IgD-negative memory B cell (primary cell): ENCODE measurements around the gene CCDC134. TPM values are rescaled to one million over a fixed set of nuclear protein-coding genes. Genes with fewer than 3 reads are reported as not detected.

Experiments
- H3K27ac Mint-ChIP-seq, 3 donors: one replicate each; pipeline ENCODE4 v1.8.0; 2020 to 2022; ENCODE audit warnings: mild to moderate bottlenecking in 3 of 3, mixed read lengths in 3 of 3, moderate library complexity in 1 of 3
- H3K27me3 Mint-ChIP-seq: one replicate; pipeline ENCODE4 v1.8.0; 2021; ENCODE audit warnings: mixed read lengths
- H3K36me3 Mint-ChIP-seq: one replicate; pipeline ENCODE4 v1.8.0; 2020; ENCODE audit warnings: mild to moderate bottlenecking, mixed read lengths
- H3K4me1 Mint-ChIP-seq, 3 donors: one replicate each; pipeline ENCODE4 v1.8.0; 2020 to 2022; ENCODE audit warnings: mixed read lengths in 3 of 3, mild to moderate bottlenecking in 1 of 3
- H3K4me3 Mint-ChIP-seq, 4 donors: one replicate each; pipeline ENCODE4 v1.8.0; 2020 to 2022; ENCODE audit warnings: mild to moderate bottlenecking in 4 of 4, mixed read lengths in 4 of 4, moderate library complexity in 3 of 4
- H3K9me3 Mint-ChIP-seq, 3 donors: one replicate each; pipeline ENCODE4 v1.8.0; 2020 to 2021; ENCODE audit warnings: mixed read lengths in 3 of 3, mild to moderate bottlenecking in 1 of 3
- polyA plus RNA-seq: library from polyadenylated mRNA; unstranded; fragments of 300-500 nt; fragmentation: Illumina TruSeq; gene quantifications from one replicate; pipeline ENCODE4 v1.2.3, GENCODE V29; 2021

Gene CCDC134
- polyA plus RNA-seq, 1 donor from 2014 or later = 6.1 TPM

DNA sequence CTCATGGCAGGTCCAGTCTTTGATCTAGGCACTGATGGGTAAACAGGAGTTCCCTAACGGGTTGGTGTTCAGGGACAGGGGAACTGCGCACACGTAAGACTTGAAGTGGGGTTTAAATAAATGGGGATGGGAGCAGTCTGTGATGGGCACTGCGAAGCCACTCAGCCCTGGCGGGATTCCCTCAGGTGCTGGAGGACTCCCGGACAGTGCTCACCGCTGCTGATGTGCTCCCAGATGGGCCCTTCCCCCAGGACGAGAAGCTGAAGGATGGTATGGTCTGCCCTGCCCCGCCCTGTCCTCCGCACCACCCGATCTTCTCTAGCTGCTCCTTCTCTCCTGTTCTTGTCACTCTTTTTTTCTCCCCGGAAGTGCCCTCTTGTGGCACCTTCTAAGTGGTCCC lies 9.5 kb downstream of the CCDC134 start:
- Mint-ChIP-seq H3K27ac (no peak overlapping the region), H3K36me3 (peaks cover 8% of the 10 kb centered on the region), H3K4me1 (peaks cover 0 to 4% (median 0%) of the 10 kb centered on the region in 3 donors)

DNA sequence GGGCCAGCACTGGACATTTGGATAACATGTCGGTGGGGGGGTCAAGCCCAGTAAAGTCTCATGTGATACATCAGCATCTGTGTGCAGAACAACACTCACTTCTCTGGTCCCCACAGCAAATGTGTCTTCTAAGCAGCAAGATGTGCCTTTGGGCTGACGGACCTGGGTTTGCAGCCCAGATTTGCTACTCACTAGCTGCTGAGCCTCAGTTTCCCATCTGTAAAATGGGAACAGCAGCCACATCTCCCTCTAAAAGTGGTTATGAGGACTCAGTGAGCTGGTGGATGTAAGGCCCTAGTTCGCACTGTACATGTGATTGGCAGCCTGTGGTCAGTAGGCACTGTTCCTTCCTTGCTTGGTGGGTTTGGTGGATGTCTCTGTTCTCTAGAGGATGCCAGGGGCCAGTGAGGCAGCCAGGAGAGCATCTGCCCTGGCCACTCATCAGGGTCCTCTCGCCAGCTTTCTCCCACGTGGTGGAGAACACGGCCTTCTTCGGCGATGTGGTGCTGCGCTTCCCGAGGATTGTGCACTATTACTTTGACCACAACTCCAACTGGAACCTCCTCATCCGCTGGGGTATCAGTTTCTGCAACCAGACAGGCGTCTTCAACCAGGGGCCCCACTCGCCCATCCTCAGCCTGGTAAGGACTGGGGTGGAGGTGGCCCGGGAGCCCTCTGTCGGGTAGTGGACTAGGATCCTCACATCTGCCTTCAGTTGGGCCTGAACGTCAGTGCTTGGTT lies 12.5 kb downstream of the CCDC134 start:
- Mint-ChIP-seq H3K4me3 (no peak overlapping the region), H3K4me1 (no peaks in the 10 kb centered on the region), H3K27me3 (no peaks in the 10 kb centered on the region), H3K9me3 (no peaks in the 10 kb centered on the region), H3K36me3 (peaks cover 8% of the 10 kb centered on the region), H3K27ac (no peak overlapping the region)

More for the DNA sequence above, 9.5 kb downstream of the CCDC134 start:
- Mint-ChIP-seq H3K4me3 (no peak overlapping the region), H3K9me3 (no peaks in the 10 kb centered on the region), H3K27me3 (no peaks in the 10 kb centered on the region)

DNA sequence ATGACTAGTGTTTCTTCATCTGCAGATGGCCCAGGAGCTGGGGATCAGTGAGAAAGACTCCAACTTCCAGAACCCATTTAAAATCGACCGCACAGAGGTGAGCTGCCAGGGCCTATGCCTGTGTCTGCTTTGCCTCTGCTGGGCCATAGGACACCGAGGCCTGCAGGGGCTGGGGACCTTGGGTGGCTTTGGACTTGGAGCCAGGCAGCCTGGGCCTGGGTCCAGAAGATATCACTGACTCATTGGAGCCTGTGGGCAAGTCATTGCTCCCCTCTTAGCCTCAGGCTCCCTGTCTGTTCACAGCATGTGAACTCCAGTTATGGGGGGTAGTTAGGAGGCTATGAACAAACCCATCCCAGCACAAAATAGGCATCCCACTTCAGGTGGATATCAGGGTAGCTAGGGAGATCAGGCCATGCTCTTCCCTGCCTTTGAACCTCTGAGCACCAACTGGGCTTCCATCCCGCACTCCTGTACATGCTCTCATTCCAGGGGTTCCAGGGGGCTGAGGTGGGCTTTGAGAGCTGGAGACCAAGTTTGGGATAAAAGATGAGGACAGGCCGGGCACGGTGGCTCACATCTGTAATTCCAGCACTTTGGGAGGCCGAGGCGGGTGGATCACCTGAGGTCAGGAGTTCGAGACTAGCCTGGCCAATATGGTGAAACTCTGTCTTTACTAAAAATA lies 13.4 kb downstream of the CCDC134 start:
- Mint-ChIP-seq H3K27me3 (no peaks in the 10 kb centered on the region), H3K4me1 (no peaks in the 10 kb centered on the region), H3K4me3 (no peak overlapping the region), H3K9me3 (no peaks in the 10 kb centered on the region), H3K27ac (peak overlapping the region in 1 of 3 donors; percentile 23), H3K36me3 (peaks cover 8% of the 10 kb centered on the region)

DNA sequence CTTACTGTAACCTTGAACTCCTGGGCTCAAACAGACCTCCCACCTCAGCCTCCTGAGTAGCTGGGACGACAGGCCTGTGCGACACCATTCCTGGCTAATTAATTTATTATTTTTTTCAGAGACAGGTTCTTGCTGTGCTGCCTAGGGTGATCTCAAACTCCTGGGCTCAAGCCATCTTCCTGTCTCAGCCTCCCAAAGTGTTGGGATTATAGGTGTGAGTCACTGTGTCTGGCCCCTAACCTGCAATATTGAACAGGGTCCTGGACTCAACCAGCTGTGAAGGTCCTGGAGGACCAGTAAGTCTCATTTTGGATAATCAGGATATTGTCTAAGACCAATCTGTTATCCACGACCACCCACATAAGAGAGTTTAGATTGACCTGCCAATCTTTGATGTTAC lies 15.2 kb downstream of the CCDC134 start:
- H3K27me3 Mint-ChIP-seq = no peaks in the 10 kb centered on the region
- peaks cover 0 to 2% (median 0%) of the 10 kb centered on the region in 3 donors for H3K4me1 Mint-ChIP-seq
- H3K36me3 Mint-ChIP-seq = no peaks in the 10 kb centered on the region
- no peaks in the 10 kb centered on the region for H3K9me3 Mint-ChIP-seq
- no peak overlapping the region for H3K4me3 Mint-ChIP-seq
- no peak overlapping the region for H3K27ac Mint-ChIP-seq

DNA sequence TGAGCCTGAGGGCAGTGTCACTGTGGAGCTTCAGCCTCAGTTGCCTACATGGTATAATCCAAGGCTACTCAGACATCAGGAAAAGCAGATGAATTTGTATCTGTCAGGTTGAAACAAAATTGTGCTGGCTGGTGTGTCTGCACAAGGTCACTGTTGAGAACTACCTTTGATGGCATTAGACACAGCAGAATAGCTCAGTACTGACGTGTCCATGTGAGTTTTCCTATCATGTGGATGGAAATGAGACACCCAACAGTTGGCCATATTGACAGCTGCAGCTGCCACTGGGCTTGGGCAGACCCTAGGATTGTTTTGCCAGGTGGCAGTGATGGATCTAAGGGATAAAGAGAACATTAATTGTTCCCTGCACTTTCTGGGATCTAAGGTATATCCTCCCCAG lies 15.8 kb downstream of the CCDC134 start:
- Mint-ChIP-seq H3K9me3 (no peaks in the 10 kb centered on the region), H3K4me3 (no peak overlapping the region), H3K27ac (no peak overlapping the region), H3K4me1 (peaks cover 0 to 3% (median 2%) of the 10 kb centered on the region in 3 donors), H3K36me3 (no peaks in the 10 kb centered on the region), H3K27me3 (no peaks in the 10 kb centered on the region)

DNA sequence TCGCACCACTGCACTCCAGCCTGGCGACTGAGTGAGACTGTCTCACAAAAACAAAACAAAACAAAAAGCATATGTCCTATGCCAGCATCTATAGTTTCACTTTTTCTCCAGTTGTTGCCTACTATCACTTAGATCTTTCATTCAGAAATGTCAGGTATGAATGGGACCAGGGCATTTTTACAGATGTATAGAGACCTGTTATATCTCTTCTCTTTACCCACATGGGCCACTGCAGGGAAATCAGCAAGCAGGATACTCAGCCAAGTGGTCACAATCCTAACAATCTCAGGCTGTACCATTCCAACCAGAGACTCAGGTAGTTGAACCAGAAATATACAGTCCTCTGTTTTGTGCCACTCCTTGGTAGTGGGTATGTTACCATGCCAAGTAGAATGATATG lies 16.4 kb downstream of the CCDC134 start:
- Mint-ChIP-seq H3K4me3 (no peak overlapping the region), H3K27ac (no peak overlapping the region), H3K36me3 (no peaks in the 10 kb centered on the region)

DNA sequence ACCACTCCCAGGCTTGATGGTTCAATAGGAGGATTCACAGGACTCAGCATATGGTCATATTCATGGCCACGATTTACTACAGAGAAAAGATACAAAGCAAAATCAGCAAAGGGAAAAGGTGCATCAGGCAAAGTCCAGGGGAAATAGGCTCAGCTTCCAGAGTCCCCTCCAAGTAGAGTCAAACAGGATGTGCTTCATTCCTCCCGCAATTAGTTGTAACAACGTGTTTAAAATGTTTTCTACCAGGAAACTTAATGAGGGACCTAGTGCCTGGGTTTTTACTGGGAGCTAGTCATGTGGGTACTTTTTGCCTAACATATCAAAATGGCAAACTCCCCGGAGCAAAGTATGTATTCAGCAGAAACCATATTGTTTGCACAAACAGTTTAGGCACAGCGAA lies 17.5 kb downstream of the CCDC134 start:
- H3K4me3 Mint-ChIP-seq = no peak overlapping the region

More for the DNA sequence above, 16.4 kb downstream of the CCDC134 start:
- no peaks in the 10 kb centered on the region for H3K27me3 Mint-ChIP-seq
- H3K4me1 Mint-ChIP-seq = peaks cover 0 to 3% (median 2%) of the 10 kb centered on the region in 3 donors
- H3K9me3 Mint-ChIP-seq = no peaks in the 10 kb centered on the region

DNA sequence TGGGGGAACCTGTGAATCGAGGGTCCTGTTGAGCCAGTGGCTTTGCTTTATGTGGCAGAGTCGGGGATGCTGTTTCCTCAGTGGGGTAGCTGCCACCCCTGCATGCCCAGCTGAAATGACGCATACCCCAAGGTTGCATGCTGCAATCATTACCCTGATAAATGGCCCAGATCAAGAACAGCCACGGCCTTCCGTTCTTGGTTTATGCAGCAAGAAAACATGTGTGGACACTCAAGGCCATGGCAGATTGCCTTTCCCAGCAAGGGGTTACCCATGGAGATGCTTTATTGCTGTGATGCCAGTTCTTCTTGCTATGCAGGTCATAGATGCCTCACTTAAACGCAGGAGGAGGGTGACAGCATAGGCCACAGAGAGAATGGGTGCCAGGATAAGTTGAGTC lies 18.1 kb downstream of the CCDC134 start:
- H3K27ac Mint-ChIP-seq = peak overlapping the region in 1 of 3 donors; percentile 31
- no peak overlapping the region for H3K4me3 Mint-ChIP-seq
- H3K9me3 Mint-ChIP-seq = no peaks in the 10 kb centered on the region
- no peaks in the 10 kb centered on the region for H3K36me3 Mint-ChIP-seq
- no peaks in the 10 kb centered on the region for H3K27me3 Mint-ChIP-seq
- H3K4me1 Mint-ChIP-seq = peaks cover 2 to 9% (median 6%) of the 10 kb centered on the region in 3 donors

More for the DNA sequence above, 17.5 kb downstream of the CCDC134 start:
- Mint-ChIP-seq H3K36me3 (no peaks in the 10 kb centered on the region), H3K9me3 (no peaks in the 10 kb centered on the region), H3K27me3 (no peaks in the 10 kb centered on the region), H3K27ac (no peak overlapping the region), H3K4me1 (peaks cover 2 to 8% (median 6%) of the 10 kb centered on the region in 3 donors)

DNA sequence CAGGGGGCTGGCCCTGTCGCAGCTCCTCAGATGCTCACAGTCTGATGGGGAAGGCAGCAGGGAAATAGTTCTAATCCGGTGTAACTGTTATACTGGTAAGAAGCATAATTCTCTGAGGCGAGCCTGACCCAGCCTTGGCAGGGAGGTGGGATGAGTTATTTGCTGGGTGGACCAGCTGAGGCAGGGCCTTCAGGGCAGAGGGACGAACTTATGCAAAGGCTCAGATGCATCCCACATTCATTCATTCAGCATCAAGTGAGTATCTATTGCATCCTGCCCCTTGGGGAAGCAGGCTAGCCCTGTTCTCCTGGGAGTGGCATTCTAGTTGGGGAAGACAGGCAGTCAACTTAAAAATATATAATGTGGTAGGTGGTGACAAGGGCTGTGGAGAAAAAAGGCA lies 18.8 kb downstream of the CCDC134 start:
- peaks cover 2 to 9% (median 6%) of the 10 kb centered on the region in 3 donors for H3K4me1 Mint-ChIP-seq
- peaks cover 4% of the 10 kb centered on the region for H3K36me3 Mint-ChIP-seq
- H3K9me3 Mint-ChIP-seq = no peaks in the 10 kb centered on the region
- H3K27ac Mint-ChIP-seq = peak overlapping the region in 1 of 3 donors; percentile 64
- H3K4me3 Mint-ChIP-seq = no peak overlapping the region
- no peaks in the 10 kb centered on the region for H3K27me3 Mint-ChIP-seq

DNA sequence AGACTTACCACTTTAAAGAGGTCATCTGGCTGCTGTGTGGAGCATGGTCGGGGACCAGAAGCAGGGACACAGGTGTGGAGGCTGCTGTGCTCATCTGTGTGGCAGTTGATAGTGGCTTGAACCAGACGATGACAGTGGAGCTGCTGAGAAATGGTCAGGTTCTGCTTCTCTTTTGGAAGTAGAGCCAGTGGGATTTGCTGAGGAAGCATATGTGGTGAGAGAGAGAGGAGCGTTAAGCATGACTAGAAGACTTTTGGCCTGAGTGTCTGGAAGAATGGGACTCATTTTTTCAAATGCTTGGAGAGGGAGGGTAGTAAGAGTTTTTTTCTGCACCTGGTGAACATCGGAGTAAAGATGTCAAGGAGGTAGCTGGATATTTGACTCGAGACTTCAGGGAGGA lies 20.0 kb downstream of the CCDC134 start:
- Mint-ChIP-seq H3K9me3 (no peaks in the 10 kb centered on the region), H3K36me3 (peaks cover 6% of the 10 kb centered on the region), H3K4me1 (peaks cover 2 to 9% (median 6%) of the 10 kb centered on the region in 3 donors), H3K27ac (peak overlapping the region in 1 of 3 donors; percentile 29), H3K4me3 (no peak overlapping the region), H3K27me3 (no peaks in the 10 kb centered on the region)

DNA sequence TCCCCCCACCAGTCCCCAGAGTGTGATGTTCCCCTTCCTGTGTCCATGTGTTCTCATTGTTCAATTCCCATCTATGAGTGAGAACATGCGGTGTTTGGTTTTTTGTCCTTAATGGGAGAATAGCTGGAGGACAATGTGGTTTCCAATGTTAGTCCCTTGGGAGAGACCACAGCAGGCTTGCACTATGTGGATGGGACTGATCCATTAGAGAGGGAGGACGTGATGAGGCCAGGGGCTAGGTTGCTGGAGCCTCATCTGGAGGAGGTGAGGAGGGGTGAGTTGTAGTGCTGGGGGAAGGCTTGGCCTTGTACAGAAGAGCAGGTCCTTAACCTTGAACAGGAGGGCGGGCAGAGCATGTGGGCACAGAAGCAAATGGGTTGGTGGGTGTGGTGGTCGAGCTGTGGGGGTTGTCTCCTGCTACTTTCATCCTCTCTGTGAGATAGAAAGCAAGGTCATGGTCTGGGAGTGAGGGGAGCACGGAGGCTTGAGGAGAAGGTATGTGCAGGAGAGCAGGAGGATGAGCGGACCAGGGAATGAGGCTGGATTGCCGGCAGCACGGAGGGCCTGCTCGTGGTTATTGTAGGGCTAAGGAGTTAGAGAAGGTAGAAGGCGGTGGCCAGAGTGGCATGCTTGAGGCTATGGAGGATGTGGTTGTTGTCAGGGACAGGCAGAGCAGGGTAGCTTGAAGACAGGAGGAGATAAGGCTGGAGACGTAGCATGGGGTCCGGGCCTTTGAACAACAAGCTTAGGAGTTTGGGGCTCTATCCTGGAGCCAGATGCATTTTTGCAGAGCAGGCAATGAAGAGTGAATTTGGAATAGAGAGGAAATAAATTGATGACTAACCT lies 21.2 kb downstream of the CCDC134 start:
- H3K4me3 Mint-ChIP-seq = no peak overlapping the region
- peaks cover 2 to 9% (median 6%) of the 10 kb centered on the region in 3 donors for H3K4me1 Mint-ChIP-seq
- H3K27me3 Mint-ChIP-seq = no peaks in the 10 kb centered on the region
- peaks cover 8% of the 10 kb centered on the region for H3K36me3 Mint-ChIP-seq
- no peaks in the 10 kb centered on the region for H3K9me3 Mint-ChIP-seq
- peak overlapping the region in 2 of 3 donors; percentile 0 to 74 for H3K27ac Mint-ChIP-seq

DNA sequence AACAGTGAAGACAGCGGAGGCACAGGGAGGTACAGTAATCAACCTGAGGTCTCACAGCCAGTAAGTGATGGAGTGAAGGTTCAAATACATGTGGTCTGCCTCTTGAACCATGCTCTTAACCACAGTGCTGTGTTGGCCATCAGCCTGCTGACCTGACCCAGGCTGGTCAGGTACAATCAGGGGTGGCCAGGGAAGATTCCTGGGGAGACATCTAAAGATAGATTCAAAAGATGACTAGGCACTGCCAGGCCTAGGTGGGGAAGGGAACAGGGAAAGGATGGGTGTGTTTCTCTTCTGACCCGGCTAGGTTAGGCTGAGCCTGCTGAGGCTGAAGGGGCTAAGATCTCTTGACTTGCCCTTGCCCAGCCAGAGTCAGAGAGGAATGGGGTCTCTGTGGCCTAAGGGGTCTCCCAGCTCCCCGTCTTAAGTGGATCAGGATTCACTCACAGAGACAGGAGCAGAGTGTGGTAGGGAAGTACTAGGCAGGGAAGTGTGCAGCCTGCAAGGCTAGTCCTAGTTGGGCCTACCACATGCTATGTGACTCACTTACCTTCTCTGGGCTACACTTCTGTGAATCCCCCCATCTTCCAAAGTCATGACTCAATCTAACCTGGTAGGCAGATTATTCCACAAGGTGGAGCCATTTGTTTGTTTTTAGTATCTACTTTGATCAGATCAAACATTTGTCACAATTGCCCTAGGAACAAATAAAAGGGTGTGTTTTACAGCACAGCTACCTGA lies 22.0 kb downstream of the CCDC134 start:
- peaks cover 8% of the 10 kb centered on the region for H3K36me3 Mint-ChIP-seq
- H3K9me3 Mint-ChIP-seq = no peaks in the 10 kb centered on the region
- no peak overlapping the region for H3K4me3 Mint-ChIP-seq
- peaks cover 2 to 9% (median 6%) of the 10 kb centered on the region in 3 donors for H3K4me1 Mint-ChIP-seq
- peak overlapping the region in 2 of 3 donors; percentile 0 to 74 for H3K27ac Mint-ChIP-seq
- no peaks in the 10 kb centered on the region for H3K27me3 Mint-ChIP-seq

DNA sequence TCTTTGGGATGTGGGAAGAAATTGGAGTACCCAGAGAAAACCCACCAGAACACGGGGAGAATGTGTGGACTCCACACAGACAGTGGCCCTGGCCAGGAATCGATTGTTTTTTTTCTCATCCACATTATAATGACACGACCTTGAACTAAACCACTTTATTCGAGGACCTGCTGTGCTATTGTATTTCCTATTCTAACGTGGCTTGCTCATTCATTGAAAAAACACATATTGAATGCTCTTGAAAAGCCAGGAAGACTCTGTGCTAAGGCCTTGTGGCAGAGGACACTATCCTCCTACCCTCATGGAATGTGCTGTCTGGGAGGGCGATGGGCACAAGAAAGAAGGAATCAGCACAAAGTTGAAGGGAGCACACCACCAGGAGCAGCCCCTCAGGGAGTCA lies 23.3 kb downstream of the CCDC134 start:
- peaks cover 2 to 9% (median 6%) of the 10 kb centered on the region in 3 donors for H3K4me1 Mint-ChIP-seq
- peaks cover 8% of the 10 kb centered on the region for H3K36me3 Mint-ChIP-seq
- no peaks in the 10 kb centered on the region for H3K27me3 Mint-ChIP-seq
- H3K4me3 Mint-ChIP-seq = no peak overlapping the region
- no peaks in the 10 kb centered on the region for H3K9me3 Mint-ChIP-seq
- peak overlapping the region in 1 of 3 donors; percentile 73 for H3K27ac Mint-ChIP-seq

DNA sequence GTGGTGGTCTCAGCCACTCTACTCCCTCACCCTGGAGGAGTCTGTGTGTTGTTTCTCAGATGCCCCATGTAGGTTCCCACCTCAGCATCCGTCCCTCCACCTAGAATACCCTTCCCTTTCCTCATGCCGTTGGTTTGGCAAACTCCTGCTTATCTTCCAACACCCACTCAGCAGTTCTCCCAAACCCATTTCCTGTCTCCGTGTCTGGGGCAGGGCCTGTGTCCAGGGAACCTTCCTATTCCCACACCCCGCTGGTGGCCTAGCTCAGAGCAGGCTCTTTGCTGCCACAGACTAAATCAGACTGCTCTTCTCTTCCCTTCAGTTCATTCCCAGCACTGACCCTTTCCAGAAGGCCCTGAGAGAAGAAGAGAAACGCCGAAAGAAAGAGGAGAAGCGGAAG lies 24.9 kb downstream of the CCDC134 start:
- peaks cover 3 to 15% (median 9%) of the 10 kb centered on the region in 3 donors for H3K4me1 Mint-ChIP-seq
- H3K36me3 Mint-ChIP-seq = peaks cover 8% of the 10 kb centered on the region
- H3K4me3 Mint-ChIP-seq = no peak overlapping the region
- H3K9me3 Mint-ChIP-seq = no peaks in the 10 kb centered on the region
- peak overlapping the region; percentile 57 to 71 (median 68) for H3K27ac Mint-ChIP-seq
- no peaks in the 10 kb centered on the region for H3K27me3 Mint-ChIP-seq
